ENCODE measurements around the gene ZDHHC7.

Gene ZDHHC7

DNA sequence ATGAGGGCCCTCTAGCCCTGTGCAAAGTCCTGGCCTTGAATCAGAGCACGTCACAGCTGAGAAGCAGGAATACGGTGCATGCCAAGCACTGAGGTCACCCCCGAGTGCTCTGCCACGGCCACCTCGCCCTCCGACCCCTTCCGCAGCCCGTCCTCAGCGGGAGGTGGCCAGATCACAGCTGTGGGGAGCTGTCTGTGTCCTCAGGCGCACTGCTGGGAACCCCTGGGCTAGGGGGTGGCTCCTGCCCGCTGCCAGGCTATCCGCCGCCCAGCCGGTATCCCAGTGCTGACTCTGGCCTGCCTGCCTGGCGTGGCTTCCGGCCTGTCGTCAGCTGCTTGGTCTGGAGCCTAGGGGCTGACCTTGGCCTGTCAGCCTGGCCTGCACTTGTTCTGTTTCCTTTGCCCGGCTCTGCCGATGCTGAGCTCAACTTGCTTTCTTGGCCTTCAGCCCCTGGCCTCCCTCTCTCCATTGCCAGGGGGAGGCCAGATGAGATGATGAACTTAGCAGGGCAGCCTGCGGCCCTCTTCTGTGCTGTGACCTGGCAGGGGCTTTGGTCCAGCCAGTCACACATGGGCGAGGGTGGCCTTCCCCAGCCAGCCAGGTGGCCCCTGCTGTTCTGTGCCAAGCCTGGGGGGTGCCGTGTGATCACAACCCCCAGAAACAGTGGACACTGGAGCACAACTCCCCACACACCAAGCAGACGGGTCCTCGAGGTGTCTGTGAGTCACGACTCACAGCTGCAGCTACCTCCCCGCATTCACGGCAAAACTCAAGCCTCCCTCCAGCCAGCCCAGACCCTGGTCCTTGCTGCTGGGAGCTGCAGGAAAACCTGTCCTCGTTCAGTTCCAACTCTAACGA is 77.3 kb downstream of the ZDHHC7 start:
- no peak for DNase-seq

DNA sequence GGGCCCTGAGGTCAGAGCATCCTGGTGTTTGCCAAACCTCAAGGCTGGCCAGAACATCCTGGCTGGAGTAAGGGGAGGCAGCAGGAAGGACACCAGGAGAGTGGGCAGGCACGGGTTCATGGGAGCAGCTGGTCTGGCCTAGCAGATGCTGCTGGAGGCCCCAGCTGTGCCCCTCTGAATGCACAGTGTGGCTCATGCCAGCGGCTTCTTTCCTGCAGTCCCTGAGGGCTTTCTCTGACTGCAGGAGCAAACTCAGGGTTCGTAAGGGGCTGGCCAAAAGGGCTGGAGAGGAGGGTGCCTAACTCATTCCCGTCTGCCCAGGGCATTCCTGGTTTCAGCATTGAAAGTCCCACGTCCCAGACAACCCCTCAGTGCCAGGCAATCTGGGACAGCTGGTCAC is 78.7 kb downstream of the ZDHHC7 start:
- DNase-seq = no peak

DNA sequence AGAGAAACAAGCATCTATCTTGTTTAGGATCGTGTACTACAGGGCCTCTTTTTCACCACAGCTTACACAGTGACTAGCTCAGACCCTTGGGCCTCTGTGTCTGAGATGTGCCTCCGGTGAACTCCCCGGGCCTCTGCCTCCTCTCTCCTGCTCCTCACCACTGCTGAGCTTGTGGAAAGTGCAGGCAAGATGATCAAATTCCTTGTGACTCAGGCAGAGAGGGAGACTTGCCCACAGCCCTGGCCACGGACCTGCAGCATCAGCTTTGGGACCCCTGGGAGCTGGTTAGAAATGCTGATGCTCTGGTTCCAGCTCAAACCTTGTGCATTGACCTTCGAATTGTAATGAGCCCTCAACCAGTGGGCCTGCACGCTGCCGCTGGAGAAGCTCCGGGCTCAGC is 79.8 kb downstream of the ZDHHC7 start:
- no peak for DNase-seq

DNA sequence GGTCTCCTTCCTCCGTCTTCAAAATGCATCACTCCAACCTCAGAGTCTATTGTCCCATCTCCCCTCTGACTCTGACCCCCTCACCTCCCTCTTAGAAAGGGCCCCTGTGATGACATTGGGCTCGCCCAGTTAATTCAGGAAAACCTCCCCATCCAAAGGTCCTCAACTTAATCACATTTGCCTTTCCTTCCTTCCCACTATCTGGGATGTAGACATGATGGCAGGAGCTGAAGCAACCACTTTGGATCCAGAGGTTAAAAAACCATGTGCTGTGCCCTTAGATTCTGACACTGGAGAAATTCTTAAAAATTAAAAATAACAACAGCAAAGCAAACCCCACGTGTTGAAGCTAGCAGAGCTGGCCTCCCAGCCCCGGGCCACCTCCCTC is 80.2 kb downstream of the ZDHHC7 start:
- DNase-seq = no peak

DNA sequence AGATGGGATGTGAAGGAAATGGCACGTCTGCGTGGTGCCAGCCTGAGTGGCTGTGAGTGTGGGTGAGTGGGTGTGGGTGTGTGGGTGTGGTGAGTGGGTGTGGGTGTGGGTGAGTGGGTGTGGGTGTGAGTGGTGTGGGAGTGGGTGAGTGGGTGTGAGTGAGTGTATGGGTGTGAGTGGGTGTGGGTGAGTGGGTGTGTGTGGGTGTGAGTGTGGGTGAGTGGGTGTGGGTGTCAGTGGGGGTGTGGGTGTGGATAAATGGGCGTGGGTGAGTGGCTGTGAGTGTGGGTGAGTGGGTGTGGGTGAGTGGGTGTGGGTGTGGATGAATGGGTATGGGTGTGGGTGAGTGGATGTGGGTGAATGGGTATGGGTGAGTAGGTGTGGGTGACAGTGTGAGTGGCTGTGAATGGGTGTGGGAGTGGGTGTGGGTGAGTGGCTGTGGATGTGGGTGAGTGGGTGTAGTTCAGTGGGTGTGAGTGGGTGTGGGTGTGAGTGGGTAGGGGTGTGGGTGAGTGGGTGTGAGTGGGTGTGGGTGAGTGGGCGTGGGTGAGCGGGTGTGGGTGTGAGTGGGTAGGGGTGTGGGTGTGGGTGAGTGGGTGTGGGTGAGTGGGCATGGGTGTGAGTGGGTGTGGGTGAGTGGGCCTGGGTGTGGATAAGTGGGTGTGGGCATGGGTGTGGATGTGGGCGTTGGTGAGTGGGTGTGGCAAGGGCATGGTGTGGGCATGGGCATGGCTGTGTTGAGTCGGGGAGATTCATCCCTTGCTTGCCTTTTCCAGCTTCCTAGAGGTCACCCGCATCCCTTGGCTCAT is 80.8 kb downstream of the ZDHHC7 start:
- no peak for DNase-seq

DNA sequence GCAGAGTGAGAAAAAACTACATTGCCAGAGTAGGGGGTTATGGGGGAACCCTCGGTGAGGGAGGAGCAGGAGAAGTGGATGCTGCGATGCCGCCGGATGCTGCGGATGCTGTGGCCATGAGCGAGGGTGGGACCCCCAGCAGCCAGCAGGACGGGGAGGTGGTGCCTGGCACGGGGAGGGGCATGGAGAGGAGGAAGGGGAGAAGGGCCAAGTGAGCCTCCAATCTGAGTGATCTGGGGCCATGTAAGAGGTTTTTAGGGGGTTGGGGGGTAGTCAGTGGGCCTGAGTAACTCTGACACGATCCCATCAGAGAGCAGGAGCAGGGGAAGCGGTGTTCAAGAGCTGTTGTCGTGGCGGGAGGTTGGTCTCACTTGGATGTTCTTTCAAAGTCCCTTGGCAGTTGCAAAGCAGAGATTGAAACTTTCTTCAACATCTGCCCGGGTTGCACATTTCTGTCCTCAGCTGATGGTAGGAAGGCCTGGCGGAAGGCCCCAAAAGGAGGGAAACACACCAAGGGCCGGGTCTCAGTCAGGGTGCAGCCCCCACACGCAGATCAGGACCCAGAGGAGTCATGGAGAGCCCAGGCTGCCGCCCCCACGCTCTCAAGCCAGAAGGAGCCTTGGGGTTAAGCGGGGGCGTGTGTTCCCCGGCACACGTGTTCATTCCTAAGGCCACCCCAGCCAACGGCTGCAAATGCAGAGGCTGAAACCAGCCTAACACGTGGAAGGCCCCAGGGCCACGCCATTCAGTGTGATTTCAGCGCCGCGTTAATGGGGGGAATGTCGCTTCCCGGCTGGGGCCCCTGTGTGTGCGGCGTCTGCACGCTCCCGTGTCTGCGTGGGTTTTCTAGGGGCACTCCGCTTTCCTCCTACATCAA is 81.7 kb downstream of the ZDHHC7 start:
- no peak for DNase-seq

DNA sequence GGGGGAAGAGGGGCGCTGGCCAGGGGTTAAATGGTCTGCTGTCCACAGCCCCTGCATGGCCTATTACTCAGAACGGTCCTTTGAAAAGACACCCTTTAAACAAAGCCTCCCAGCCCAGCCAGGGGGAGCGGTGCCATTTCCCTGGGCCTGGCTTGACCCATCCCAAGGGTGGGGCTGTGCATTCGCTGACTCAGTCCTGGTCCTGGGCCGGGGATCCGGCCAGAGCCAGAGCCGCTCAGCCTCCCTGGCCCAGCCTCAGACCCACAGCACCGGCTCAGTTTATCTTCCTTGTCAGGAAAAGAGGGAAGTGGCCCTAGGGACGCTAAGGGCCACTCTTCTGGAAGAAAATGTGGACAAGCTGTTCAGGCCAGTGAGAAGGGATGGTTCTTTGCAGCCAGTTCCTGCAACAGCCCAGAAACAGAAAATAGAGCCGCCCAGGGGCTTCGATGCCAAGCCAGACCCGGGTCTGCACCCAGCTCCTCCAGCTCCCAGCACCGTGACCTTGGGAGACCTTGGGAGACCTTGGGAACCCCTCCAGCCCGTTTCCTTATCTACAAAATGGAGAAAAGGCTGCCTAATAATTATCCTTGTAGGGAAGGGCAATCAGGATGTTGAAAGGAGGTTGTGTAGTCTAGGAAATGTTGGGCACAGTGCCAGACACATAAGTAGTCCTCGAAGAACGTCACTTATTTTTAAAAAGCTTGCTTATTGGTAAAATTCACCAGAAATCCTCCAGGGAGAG is 82.5 kb downstream of the ZDHHC7 start:
- DNase-seq = no peak

DNA sequence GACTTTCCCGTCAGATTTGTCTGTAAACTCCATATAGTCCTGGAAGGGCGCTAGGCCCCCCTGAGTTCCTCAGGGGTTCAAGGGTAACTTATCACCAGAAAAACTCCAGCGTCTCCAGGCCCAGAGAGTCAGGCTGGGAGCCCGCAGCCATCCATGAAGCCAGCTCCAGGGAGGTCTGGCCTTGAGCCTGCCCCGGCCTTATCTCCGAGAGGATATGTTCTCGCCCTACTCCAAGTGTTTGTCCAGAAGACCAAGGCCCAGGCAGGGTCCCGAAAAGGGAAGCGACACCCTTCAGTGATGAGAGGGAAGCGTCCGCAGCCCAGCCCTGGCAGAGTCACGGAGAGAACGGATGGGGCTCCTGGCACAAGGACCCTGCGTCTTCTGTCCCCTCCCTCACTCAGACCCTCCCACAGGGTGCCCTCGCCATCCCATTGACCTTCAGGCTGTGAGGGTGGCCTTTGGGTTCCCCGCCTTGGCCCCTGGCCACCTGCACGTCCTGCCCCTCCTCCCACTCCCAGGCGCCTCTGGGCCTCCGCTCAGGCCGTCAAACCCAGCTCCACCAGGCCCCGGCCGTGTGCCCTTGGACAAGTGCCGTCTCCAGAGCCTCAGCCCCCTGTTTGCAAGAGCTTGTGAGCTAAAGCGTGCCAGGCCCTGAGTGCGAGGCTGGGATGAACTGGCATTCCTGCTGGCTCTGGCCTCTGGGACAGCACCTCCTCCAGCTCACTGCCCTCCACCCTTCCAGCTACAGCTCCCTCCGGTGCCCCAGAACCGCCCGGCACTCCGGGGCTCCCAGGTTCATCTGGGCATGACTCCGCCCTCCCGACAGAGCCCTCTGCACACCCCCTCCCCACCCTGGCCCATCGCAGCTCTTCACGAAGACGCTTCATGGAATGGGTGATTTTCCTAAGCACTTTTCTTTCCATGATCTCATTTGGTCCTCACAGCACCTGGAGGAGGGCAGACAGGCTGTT is 83.4 kb downstream of the ZDHHC7 start:
- DNase-seq = no peak

DNA sequence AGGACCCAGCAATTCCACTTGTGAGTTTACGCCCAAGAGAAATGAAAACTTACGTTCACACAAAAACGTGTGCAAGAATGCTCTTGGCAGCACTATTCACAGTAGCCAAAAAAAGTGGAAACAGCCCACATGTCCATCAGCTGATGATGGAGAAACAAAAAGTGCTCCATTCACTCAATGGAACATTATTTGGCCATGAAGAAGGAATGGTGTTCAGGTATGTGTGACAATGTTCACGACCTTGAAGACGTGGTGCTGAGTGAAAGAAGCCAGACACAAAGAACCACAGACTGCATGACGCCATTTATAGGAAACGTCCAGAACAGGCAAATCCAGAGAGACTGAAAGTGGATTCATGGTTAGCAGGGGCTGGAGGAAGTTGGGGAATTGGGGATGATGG is 84.9 kb downstream of the ZDHHC7 start:
- DNase-seq = no peak

DNA sequence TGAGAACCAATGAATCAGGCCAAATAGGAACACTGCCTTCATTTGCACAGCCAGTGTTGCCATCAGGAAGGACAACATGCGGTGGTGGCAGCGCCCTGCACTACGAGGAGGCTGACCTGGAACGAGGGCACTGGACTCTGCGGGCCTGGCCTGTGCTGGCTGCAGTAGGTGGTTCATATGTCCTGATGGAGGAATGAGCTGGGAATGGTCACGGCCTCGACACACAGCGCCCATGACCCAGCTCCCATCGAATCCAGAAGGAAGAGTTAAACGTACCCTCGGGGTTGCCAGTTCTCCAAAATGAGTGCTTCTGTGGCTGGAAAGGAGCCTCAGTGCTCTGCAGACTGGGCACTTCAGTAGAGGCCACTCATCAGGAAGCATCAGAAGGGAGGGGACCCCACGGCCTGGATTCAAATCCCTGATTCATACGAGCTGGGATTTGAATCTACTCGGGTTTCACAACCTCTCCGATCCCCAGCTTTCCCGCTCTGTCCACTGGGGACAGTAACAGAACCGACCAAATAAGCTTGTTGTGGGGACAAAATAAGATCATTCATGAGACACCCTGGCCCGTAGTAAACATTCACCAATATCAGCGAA is 85.5 kb downstream of the ZDHHC7 start:
- no peak for DNase-seq

DNA sequence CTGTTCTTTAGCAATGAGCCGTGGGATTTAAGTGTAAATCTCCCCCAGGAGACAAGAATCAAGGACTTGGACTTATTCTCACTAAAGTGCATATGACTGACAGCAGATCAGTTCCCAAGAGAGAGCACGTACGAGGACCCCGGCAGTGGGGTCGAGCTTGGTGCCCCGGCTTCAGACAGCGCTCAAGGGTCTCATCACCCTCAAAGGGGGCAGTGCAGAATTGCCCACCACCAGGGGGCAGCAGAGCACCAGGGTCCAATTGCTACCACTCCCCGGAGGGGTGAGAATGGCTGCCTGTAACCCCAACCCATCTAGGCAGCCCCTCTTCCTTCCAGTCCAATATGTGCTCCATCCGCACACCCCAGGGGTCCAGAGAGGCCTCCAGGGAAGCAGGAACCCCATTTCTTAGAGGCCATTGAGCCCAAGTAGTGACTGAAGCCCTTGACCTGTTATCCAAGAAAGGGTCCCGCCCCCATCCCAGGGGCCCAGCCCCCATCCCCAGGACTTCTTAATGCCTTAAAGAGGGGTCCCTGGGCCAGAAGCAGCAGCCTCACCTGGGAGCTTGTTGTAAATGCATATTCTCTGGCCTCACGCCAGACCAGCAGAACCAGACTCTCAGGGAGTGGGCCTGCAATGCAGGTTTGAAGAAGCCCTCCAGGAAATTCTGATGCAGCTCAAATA is 86.1 kb downstream of the ZDHHC7 start:
- DNase-seq = no peak

DNA sequence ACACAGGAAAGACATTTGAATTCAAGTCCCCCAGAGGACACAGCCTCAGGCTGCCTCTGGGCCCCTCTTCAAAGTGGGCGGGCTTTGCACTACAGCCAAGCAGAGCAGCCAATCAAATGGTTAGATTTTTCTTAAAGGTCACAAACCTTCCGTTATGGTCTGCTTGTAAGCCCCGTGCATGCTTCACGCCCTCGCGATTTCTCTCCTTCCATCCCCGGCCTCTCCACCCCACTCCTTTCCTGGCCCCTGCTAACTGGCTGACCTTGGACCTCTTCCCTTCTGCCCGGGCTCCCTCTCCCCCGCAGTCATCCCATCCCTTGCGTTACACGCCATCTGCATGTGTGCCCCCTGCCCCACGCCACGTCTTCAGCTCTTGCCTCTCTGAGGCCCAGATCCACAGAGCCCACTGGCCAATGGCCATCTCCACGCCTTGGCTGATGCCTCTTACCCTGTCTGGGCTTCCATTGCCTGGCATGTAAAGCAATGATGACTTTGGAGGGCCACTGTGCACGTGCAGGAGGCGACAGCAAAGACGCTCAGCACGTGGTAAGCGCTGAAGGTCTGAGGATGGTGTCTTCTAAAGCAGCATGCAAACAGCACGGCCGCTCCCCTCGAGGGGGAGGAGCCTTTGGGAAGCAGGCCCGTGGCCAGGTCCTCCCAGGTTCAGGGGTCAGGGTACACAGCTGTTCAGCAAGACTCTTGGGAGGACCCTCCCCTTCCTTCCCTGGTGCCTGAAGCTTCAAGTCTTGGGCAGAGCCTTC is 86.8 kb downstream of the ZDHHC7 start:
- no peak for DNase-seq

Data from NCI-H2081 treated with DMSO at 0.1 percent for 48 hours (cell line).